Stomach (tissue), 4 donors: ENCODE results near the gene PKD2L1.

ENCODE experiments used
- CTCF ChIP-seq, 7 experiments: fragments of 450-650 bp in 4 of 7; fragments of 200-600 bp in 3 of 7; sonication (generic) in 3 of 7; IDR thresholded peaks; one replicate each; pipeline ENCODE4 v1.5.1; 2016 to 2019; ENCODE audit warnings: antibody characterized with exemption in 7 of 7, control low read depth in 2 of 7, mild to moderate bottlenecking in 1 of 7
- EP300 ChIP-seq: sonication (generic); formaldehyde crosslinking; IDR thresholded peaks from one replicate; pipeline ENCODE4 v1.6.1; 2017; ENCODE audit warnings: antibody characterized with exemption
- POLR2A ChIP-seq, 4 donors: fragments of 450-650 bp; IDR thresholded peaks; one replicate each; pipeline ENCODE4 v1.6.1; 2016; ENCODE audit warnings: antibody characterized with exemption in 4 of 4, control low read depth in 2 of 4, mild to moderate bottlenecking in 1 of 4, moderate library complexity in 1 of 4
- POLR2AphosphoS5 ChIP-seq, 3 donors: sonication (generic); formaldehyde crosslinking; IDR thresholded peaks; one replicate each; pipeline ENCODE4 v1.6.1; 2016; ENCODE audit warnings: antibody characterized with exemption in 3 of 3

- no peak for TF ChIP-seq CTCF (IDR thresholded peaks at IDR 0.05)
- no peak for TF ChIP-seq EP300
- TF ChIP-seq POLR2A (IDR thresholded peaks at IDR 0.05) = no peak
- TF ChIP-seq POLR2AphosphoS5 (IDR thresholded peaks at IDR 0.05) = no peak
Measured at GRCh38 chr10:100344241-100344788, 14.3 kb upstream of the PKD2L1 start.
